Ishikawa (cell line): ENCODE data around the gene GRB10.

Source experiments
- FOXM1 ChIP-seq: IDR thresholded peaks from 2 replicates; pipeline ENCODE4 v1.6.1; 2012; ENCODE audit warnings: low read depth, borderline replicate concordance
- MAX ChIP-seq: IDR thresholded peaks from 2 replicates; pipeline ENCODE4 v1.6.1; 2012
- RAD21 ChIP-seq: IDR thresholded peaks from 2 replicates; pipeline ENCODE4 v1.6.1; 2012; ENCODE audit warnings: low read depth
- TAF1 ChIP-seq: IDR thresholded peaks from 2 replicates; pipeline ENCODE4 v1.6.1; 2012; ENCODE audit warnings: low read depth, mild to moderate bottlenecking
- YY1 ChIP-seq: IDR thresholded peaks from 2 replicates; pipeline ENCODE4 v1.6.1; 2012; ENCODE audit warnings: low read depth

DNA sequence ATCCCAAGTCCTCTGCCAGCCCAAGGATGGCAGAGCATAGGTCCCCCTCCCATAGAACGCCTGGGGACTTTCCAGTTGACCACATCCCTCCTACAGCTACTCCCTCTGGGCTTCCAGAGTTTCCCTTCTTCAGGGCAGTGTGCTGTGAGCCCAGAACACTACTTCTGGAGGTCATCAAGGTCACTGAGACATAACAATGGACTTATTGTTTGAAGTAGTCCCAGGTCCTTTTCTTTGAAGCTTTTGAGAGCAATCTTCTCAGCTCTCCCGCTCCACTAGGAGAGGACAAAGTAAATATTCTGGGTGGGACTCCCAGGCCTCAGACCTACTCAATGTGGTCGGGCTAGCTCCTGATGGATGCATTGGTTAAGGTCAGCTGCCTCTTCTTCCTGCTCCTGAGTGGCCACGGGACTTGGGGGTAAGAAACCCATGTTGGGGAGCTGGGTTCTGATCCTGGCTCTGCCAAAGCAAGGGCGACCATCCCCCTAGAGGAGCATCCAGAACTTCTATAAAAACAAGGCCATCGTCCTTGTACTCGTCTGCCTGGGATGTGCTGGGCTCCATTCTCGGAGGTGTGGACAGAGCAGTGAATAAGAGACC is 134.0 kb downstream of the GRB10 start:
- TF ChIP-seq RAD21 (no peak), MAX (no peak), YY1 (no peak), TAF1 (no peak), FOXM1 (no peak)
